ENCODE data around the gene SCD5.

Gene SCD5

GRCh38 chr4:82623121-82623683 is 175.4 kb downstream of the SCD5 start:
- no peak for DNase-seq

DNA sequence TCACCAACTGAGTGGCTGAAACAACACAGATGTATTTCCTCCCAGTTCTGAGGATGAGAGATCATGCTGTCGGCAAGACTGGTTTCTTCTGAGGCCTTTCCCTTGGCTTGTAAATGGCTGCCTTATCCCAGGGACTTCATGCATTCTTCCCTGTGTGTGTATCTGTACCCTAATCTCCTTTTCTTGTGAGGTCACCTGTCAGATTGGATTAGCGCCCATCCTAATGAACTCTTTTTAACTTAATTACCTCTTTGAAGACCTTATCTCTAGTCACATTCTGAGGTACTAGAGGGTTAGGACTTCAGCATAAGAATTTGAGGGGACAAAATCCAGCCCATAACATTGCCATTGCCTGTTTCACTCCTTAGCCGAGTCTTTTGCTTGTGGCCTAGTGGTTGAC is 177.3 kb downstream of the SCD5 start:
- no peak for DNase-seq

- no peak for DNase-seq
Measured at GRCh38 chr4:82620126-82620735, 178.4 kb downstream of the SCD5 start.

DNA sequence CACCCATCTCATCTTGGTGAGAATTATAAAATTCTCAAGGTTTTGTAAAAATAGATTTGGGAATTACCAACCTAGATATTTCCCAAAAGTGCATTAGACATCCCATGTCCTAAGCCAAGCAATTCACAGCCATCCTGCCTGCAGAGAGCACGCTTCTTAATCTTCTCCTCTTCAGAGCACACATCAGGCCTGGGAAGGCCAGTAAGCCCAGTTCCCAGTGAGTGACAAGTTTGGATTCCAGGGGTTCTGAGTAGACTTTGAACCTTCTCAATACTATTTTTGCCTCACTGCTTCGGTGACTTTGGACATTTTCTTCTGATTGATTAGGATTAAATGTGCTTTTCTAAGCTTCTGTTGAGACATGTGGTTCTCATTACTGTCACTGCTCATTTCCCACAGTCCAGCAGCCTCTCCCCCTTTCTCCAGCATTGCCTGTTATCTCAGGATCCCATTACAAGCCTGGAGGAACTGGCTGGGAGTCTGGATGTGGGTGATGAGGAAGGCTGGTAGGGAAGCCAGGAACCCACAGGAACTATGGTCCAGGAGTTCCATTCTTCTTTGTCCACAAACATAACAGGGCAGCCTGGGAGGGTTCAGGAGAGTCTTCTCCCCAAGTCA is 180.4 kb downstream of the SCD5 start:
- DNase-seq = no peak

DNA sequence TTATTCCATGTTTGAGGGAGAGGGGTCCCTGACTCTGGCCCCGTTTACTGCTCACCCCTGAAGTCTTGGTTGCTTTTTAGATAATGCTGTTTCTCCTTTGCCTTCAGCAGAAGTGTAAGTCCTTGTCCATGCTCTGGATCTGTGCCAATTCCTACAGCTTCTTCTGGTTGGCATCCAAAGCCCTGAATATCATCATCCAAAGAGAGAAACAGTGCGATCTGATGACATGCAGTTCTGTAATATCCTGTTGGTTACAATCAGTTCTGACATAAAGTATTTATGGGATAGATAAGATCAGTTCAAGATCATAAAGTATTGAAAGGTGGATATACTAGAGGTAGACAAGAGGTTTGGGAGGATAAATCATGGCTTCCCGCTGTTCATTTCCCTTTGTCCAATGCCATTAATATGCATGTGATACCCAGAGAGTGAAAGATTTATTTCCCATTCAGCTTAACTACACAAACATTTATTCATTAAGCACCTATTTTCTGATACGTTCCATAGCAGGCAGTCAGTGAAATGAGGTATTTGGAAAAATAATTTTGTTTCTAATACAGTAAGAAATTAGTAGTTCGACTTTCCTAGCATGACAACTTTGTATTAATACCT is 183.7 kb downstream of the SCD5 start:
- no peak for DNase-seq

GRCh38 chr4:82613121-82613520 is 185.5 kb downstream of the SCD5 start:
- no peak for DNase-seq

GRCh38 chr4:82611982-82612381 is 186.6 kb downstream of the SCD5 start:
- DNase-seq = no peak

GRCh38 chr4:82611527-82611926 is 187.1 kb downstream of the SCD5 start:
- no peak for DNase-seq

DNA sequence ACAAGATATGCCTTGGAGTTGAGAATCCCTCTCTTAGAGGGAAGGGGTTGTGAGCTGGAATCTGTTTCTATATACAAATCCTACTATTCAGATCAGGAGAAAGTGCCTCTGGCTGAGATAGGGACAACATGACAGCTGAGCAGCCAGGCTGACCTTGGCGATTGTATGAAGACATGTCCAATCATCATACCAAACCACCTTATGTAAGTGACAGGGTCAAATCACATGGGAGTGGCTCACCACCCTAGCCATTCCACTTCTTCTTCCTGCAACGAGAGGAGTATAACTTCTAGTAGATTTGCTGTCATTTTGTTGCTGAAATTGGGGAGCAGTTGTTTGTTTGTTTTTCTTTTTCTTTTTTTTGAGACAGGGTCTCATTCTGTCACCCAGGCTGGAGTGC is 188.6 kb downstream of the SCD5 start:
- DNase-seq = no peak

GRCh38 chr4:82606622-82607021 is 192.0 kb downstream of the SCD5 start:
- no peak for DNase-seq

- no peak for DNase-seq
Measured at GRCh38 chr4:82604522-82604921, 194.1 kb downstream of the SCD5 start.

GRCh38 chr4:82601242-82602015 is 197.2 kb downstream of the SCD5 start:
- no peak for DNase-seq

DNA sequence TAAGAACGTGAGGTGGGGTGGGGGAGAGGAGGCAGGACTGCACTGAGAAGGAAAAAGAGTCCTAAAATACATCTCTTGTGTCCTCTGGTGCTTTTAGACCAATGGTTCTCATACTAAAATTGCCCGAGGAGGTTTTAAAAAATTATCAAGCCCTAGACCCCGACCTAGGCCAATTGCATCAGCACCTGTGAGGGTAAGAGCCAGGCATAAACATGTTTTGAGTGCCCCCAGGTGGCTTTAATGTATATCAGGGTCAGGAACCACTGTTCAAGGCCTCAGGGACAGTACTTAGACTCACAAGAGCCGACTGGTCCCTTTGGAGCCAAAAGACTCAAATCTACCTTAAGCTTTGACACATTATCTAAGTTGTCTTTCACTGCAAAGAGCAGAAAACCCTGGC is 199.3 kb downstream of the SCD5 start:
- no peak for DNase-seq

DNA sequence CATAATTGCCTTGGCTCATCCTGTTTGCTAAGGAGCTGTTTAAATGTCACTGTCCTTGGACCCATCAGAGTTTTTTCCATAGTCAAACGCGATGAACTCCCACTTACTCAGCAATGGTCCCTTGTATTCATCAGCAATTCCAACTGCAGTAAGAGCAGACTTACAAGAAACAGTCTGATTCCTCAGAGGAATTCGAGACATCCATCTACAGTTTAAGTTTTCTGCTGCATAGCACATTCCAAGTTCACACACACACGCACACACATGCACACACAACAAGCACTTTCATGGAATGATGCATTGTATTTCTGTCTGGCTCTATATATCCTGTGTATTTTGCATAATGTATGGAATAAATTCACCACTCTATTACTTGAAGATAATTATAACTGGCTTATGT is 204.1 kb downstream of the SCD5 start:
- DNase-seq = no peak

GRCh38 chr4:82593411-82593810 is 205.2 kb downstream of the SCD5 start:
- DNase-seq = no peak

DNA sequence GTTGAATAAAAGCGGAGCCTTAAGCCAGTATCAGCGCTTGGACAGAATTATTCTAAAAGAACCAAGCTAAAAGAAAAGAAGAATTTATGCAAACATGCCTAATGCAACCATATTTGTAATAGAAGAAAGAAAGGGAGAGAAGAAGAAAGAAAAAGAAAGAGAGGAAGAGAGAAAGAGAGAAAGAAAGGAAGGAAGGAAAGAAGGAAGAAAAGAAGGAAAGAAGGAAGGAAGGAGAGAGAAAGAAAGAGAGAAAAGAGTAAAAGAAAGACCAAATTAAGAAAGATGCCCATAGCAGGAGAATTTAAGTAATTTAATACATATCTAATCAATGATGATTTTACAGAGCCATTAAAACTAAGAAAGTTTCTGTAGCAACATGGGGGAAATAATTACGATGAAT is 206.0 kb downstream of the SCD5 start:
- no peak for DNase-seq

DNA sequence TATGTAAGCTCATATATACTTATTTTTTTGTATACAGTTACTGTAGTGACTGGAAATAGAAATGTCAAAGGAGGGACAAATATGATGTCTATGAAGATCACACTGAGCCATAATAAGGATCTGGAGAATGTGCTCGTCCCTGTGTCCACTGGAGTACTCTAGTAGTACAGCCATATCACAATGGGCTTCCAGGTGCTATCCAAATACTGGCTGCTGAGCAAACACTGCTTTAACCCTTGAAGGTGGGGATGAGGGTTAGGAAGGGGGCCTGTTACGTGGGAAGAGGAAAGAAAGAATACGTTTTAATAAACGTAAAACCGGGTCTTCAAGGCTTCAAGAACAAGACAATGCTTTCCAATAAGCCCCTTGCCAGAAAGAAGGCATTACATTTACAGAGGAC is 207.0 kb downstream of the SCD5 start:
- no peak for DNase-seq

- no peak for DNase-seq
Measured at GRCh38 chr4:82589756-82590155, 208.8 kb downstream of the SCD5 start.

DNA sequence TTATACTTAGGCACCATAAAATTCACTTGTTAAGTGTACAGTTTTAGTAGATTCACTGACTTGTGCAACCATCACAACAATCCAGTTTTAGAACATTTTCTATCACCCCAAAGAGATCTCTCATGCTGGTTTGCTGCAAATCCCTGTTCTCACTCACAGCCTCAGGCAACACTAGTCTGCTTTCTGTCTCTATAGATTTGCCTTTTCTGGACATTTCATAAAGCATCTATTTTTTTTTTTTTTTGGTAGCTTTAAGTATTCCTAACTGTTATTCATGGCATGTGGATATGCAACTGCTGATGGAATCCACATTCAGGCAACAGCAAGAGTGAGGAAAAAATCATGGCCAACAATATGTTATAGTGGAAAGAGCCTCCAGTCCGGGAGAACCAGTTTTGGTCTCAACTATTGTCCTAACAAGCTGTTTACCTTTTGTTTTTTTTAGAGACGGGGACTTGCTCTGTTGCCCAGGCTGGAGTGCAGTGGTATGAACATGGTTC is 209.8 kb downstream of the SCD5 start:
- DNase-seq = no peak

GRCh38 chr4:82587826-82588540 is 210.6 kb downstream of the SCD5 start:
- no peak for DNase-seq

- DNase-seq = no peak
Measured at GRCh38 chr4:82585690-82586435, 212.7 kb downstream of the SCD5 start.

GRCh38 chr4:82584931-82585330 is 213.7 kb downstream of the SCD5 start:
- no peak for DNase-seq
